Astrocyte (in vitro differentiated cells and primary cell): ENCODE measurements around the gene IL27RA.

Experiments used
- EZH2 ChIP-seq: IDR thresholded peaks from 2 replicates; pipeline ENCODE4 v1.6.1; 2012; ENCODE audit warnings: mild to moderate bottlenecking, low read length, inconsistent platforms; ENCODE audit not compliant: insufficient read depth
- TF ChIP-seq, protein P1 (sequence below): IDR thresholded peaks from 2 replicates; pipeline ENCODE4 v1.5.1; 2011; ENCODE audit warnings: low read depth, mild to moderate bottlenecking, inconsistent platforms, low read length, moderate library complexity; ENCODE audit not compliant: insufficient read depth

DNA sequence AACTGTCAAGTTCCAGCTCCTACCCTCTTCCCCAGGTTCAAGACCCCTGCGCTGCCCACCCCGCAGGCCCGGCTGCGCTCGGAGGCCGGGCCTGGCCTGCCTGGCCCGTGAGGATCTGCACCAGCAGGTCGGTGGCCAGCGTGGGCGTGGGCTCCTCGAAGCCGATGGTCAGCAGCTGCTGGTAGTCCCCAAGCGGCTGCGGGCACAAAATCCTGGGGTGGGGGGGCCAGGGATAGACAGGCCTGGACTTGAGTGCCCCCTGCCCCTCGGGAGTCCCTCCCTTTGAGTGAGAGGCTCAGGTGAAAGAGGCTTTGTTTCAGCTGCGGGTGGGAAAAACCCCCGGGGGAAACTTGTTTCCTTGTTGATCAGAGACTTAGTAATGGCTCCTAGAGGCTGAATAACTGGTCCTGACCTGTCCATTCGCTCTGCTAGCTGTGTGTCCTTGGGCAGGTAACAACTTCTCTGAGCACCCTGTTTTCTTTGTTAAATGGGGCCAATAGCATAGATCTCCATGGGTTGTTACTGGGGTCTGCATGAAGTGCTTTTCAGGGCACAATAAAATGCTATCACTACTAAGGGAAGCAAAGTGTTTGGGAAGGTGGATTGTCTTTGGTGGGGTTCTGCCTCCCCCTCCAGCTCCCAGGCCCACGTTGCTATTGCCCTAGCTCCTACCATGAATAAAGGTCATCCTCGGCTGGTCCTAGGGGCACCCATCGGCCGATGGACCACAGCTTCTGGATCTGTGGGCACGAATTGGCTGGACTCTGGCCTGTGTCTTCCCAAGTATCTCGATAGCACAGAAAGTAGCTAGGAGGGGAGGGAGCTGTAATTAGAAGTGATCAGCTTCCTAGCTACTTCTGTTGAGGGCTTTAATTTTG is 50.5 kb downstream of the IL27RA start:
- TF ChIP-seq, protein P1, sequence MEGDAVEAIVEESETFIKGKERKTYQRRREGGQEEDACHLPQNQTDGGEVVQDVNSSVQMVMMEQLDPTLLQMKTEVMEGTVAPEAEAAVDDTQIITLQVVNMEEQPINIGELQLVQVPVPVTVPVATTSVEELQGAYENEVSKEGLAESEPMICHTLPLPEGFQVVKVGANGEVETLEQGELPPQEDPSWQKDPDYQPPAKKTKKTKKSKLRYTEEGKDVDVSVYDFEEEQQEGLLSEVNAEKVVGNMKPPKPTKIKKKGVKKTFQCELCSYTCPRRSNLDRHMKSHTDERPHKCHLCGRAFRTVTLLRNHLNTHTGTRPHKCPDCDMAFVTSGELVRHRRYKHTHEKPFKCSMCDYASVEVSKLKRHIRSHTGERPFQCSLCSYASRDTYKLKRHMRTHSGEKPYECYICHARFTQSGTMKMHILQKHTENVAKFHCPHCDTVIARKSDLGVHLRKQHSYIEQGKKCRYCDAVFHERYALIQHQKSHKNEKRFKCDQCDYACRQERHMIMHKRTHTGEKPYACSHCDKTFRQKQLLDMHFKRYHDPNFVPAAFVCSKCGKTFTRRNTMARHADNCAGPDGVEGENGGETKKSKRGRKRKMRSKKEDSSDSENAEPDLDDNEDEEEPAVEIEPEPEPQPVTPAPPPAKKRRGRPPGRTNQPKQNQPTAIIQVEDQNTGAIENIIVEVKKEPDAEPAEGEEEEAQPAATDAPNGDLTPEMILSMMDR = no peak
- no peak for TF ChIP-seq EZH2
